Suprapubic skin (tissue), 4 donors: ENCODE data around the gene TRIO. TPM values are rescaled to one million over a fixed set of nuclear protein-coding genes. Genes with fewer than 3 reads are reported as not detected.
A peak's percentile ranks its signal among the peaks of the same experiment; 100 is the strongest.

ENCODE experiments used
- DNase-seq, 2 donors: peaks; one replicate each; pipeline ENCODE4 v3.0.0-alpha.2; 2019; ENCODE audit warnings: low spot score in 2 of 2
- H3K27ac ChIP-seq: fragments of 200-600 bp; sonication (generic); one replicate; pipeline ENCODE4 v1.5.1; 2019
- H3K27me3 ChIP-seq: fragments of 200-600 bp; sonication (generic); one replicate; pipeline ENCODE4 v1.5.1; 2019
- H3K36me3 ChIP-seq: fragments of 200-600 bp; sonication (generic); one replicate; pipeline ENCODE4 v1.5.1; 2019
- H3K4me1 ChIP-seq: fragments of 200-600 bp; sonication (generic); one replicate; pipeline ENCODE4 v1.5.1; 2019
- H3K4me3 ChIP-seq: fragments of 200-600 bp; sonication (generic); one replicate; pipeline ENCODE4 v1.5.1; 2019; ENCODE audit warnings: mild to moderate bottlenecking
- H3K9me3 ChIP-seq: fragments of 200-600 bp; sonication (generic); one replicate; pipeline ENCODE4 v1.5.1; 2019
- CTCF ChIP-seq, 2 donors: fragments of 200-600 bp in 1 of 2; fragments of 450-650 bp in 1 of 2; sonication (generic) in 1 of 2; IDR thresholded peaks; one replicate each; pipeline ENCODE4 v1.5.1; 2016 to 2019; ENCODE audit warnings: antibody characterized with exemption in 2 of 2, mild to moderate bottlenecking in 1 of 2, moderate library complexity in 1 of 2
- EP300 ChIP-seq: sonication (generic); formaldehyde crosslinking; IDR thresholded peaks from one replicate; pipeline ENCODE4 v1.6.1; 2017; ENCODE audit warnings: antibody characterized with exemption
- POLR2A ChIP-seq, 2 donors: fragments of 450-650 bp; IDR thresholded peaks; one replicate each; pipeline ENCODE4 v1.6.1; 2017; ENCODE audit warnings: antibody characterized with exemption in 2 of 2, mild to moderate bottlenecking in 2 of 2, moderate library complexity in 2 of 2
- POLR2AphosphoS5 ChIP-seq, 3 donors: sonication (generic); formaldehyde crosslinking; IDR thresholded peaks; one replicate each; pipeline ENCODE4 v1.6.1; 2017; ENCODE audit warnings: antibody characterized with exemption in 3 of 3
- WGBS: methylation state at CpG from one replicate; pipeline ENCODE4 v1.1.5; 2018; 5-methylcytosine and 5-hydroxymethylcytosine counted together
- total RNA-seq, 4 donors: library from RNA; depleted of rRNA; stranded (reverse); fragments of >200 nt; gene quantifications; one replicate each; pipeline ENCODE4 v1.1.0, GENCODE V29; 2016

Gene TRIO
- total RNA-seq, 4 donors from 2014 or later = 62.7 to 159 (median 70.4) TPM

- Histone ChIP-seq H3K27ac (peak overlapping the region; percentile 64), H3K36me3 (peaks cover 6% of the 10 kb centered on the region), H3K27me3 (no peaks in the 10 kb centered on the region), H3K4me1 (peaks cover 19% of the 10 kb centered on the region), H3K4me3 (peak overlapping the region; percentile 50), H3K9me3 (no peaks in the 10 kb centered on the region)
- TF ChIP-seq CTCF (IDR thresholded peaks at IDR 0.05) (no peak), POLR2AphosphoS5 (IDR thresholded peaks at IDR 0.05) (no peak), POLR2A (IDR thresholded peaks at IDR 0.05) (peak in 1 of 2 donors; percentile 15), EP300 (no peak)
- no peak for DNase-seq
- WGBS = 54% methylated on average over 34 of the region's 40 CpGs
Observed at GRCh38 chr5:14440582-14441431, 297.7 kb downstream of the TRIO start.

- no peak for TF ChIP-seq EP300
- TF ChIP-seq CTCF (IDR thresholded peaks at IDR 0.05) = no peak
- no peak for TF ChIP-seq POLR2A (IDR thresholded peaks at IDR 0.05)
- no peak for TF ChIP-seq POLR2AphosphoS5 (IDR thresholded peaks at IDR 0.05)
- Histone ChIP-seq H3K36me3 (peaks cover 4% of the 10 kb centered on the region), H3K4me1 (peaks cover 27% of the 10 kb centered on the region), H3K27ac (peak overlapping the region; percentile 64), H3K9me3 (no peaks in the 10 kb centered on the region), H3K4me3 (peak overlapping the region; percentile 50), H3K27me3 (no peaks in the 10 kb centered on the region)
- no peak for DNase-seq
- 78% methylated on average over 4 of the region's 4 CpGs for WGBS
Observed at GRCh38 chr5:14441641-14442040, 298.5 kb downstream of the TRIO start.

- DNase-seq = no peak
- Histone ChIP-seq H3K9me3 (no peaks in the 10 kb centered on the region), H3K4me1 (peaks cover 29% of the 10 kb centered on the region), H3K27ac (no peak overlapping the region), H3K4me3 (peak overlapping the region; percentile 50), H3K27me3 (no peaks in the 10 kb centered on the region), H3K36me3 (peaks cover 4% of the 10 kb centered on the region)
- WGBS = 76% methylated on average over 5 of the region's 5 CpGs
- TF ChIP-seq EP300 (no peak), POLR2AphosphoS5 (IDR thresholded peaks at IDR 0.05) (no peak)
Observed at GRCh38 chr5:14442536-14442935, 299.4 kb downstream of the TRIO start.

GRCh38 chr5:14443671-14444093 is 300.5 kb downstream of the TRIO start:
- peaks cover 29% of the 10 kb centered on the region for H3K4me1 ChIP-seq
- H3K36me3 ChIP-seq = peaks cover 4% of the 10 kb centered on the region
- 69% methylated on average over 4 of the region's 4 CpGs for WGBS
- DNase-seq = no peak
- H3K27me3 ChIP-seq = no peaks in the 10 kb centered on the region
- H3K9me3 ChIP-seq = no peaks in the 10 kb centered on the region
- no peak for TF ChIP-seq CTCF (IDR thresholded peaks at IDR 0.05)
- H3K27ac ChIP-seq = no peak overlapping the region
- H3K4me3 ChIP-seq = peak overlapping the region; percentile 50

GRCh38 chr5:14444161-14444560 is 301.0 kb downstream of the TRIO start:
- no peak overlapping the region for H3K4me3 ChIP-seq
- H3K27me3 ChIP-seq = no peaks in the 10 kb centered on the region
- no peaks in the 10 kb centered on the region for H3K9me3 ChIP-seq
- TF ChIP-seq POLR2A (IDR thresholded peaks at IDR 0.05) (no peak), EP300 (no peak), CTCF (IDR thresholded peaks at IDR 0.05) (no peak), POLR2AphosphoS5 (IDR thresholded peaks at IDR 0.05) (no peak)
- 55% methylated on average over 3 of the region's 3 CpGs for WGBS
- DNase-seq = no peak
- peaks cover 34% of the 10 kb centered on the region for H3K4me1 ChIP-seq
- H3K27ac ChIP-seq = no peak overlapping the region
- H3K36me3 ChIP-seq = peaks cover 4% of the 10 kb centered on the region
